CD1c-positive myeloid dendritic cell (primary cell): ENCODE measurements around the gene MZT2B.
A peak's percentile ranks its signal among the peaks of the same experiment; 100 is the strongest.
"Not testable (repeated sequence)": the region's sequence is repeated elsewhere in the genome, so short reads cannot be mapped to it uniquely, and the experiment has no call there.

ENCODE experiments used
- DNase-seq: peaks from one replicate; pipeline ENCODE4 v3.0.0-alpha.2; 2016; ENCODE audit errors: extremely low spot score

MZT2B gene, protein sequence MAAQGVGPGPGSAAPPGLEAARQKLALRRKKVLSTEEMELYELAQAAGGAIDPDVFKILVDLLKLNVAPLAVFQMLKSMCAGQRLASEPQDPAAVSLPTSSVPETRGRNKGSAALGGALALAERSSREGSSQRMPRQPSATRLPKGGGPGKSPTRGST

GRCh38 chr2:130181880-130182682, at the start of gene MZT2B:
TSS of gene MZT2B (plus strand) at chr2:130182262. CDS start at chr2:130182283, 21 bp downstream.
- DNase-seq, result peak; percentile 93

- DNase-seq, result no peak
These were observed 46.1 kb upstream of the MZT2B start for GRCh38 chr2:130135692-130136541.

DNA sequence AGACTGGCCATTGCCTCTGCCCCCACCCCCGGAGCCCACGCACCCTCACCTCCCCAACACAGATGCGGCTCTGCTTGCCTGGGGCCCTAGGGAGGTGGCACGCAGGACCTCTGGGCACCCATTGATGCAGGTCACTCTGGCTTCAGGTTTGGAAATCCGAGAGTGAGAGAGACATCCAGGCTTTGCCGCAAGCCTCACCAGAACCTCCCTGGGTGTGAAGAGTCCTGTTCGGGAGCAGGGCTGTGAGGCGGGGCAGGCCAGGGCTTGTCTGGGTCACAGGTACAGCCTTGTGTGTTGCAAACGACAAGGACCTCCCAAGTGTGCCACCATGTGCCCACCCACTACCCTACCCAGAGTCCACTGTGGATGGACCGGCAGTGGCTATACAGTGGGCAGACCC, 45.5 kb upstream of the MZT2B start:
- not testable (repeated sequence) for DNase-seq

DNA sequence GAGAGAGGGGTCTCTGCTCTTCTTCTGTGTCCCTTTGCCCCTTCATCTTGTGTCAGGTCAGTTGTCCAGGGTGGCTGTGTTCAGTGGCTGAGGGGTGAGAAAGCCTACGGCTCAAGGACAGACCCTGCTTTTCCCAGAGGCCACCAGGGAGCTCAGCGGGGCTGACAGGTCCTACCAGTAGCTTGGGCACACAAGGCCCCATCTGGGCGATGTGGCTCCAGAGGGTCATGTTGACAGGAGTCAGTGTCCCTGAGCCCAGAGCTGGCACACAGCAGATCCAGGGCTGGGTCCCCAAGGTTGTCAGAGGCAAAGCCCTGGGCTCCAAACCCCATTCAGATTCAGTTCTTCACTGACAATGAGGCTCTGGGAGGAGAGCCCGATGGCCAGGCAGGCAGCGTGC, 44.9 kb upstream of the MZT2B start:
- DNase-seq, result not testable (repeated sequence)

- DNase-seq, result not testable (repeated sequence)
These were observed 43.7 kb upstream of the MZT2B start for GRCh38 chr2:130138326-130138725.

DNA sequence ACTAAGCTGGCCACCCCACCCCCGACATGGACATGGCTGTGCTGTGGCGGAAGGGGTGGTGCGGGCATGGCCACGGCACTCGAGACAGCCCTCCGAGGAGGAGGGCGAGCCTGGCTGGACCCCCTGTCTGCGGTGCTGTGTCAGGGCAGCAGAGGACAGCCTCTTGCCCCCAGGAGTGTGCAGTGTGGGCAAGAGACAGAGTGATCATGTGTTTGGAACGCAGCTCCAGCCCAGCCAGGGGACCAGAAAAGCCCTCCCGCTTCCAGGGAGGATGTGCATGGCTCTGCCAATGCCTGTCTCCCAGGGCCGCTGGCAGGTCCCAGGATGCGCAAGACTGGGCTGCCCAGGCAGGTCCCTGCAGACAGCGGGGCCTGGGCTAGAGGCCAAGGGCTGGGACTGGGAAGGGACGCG, 43.2 kb upstream of the MZT2B start:
- DNase-seq, result not testable (repeated sequence)

DNA sequence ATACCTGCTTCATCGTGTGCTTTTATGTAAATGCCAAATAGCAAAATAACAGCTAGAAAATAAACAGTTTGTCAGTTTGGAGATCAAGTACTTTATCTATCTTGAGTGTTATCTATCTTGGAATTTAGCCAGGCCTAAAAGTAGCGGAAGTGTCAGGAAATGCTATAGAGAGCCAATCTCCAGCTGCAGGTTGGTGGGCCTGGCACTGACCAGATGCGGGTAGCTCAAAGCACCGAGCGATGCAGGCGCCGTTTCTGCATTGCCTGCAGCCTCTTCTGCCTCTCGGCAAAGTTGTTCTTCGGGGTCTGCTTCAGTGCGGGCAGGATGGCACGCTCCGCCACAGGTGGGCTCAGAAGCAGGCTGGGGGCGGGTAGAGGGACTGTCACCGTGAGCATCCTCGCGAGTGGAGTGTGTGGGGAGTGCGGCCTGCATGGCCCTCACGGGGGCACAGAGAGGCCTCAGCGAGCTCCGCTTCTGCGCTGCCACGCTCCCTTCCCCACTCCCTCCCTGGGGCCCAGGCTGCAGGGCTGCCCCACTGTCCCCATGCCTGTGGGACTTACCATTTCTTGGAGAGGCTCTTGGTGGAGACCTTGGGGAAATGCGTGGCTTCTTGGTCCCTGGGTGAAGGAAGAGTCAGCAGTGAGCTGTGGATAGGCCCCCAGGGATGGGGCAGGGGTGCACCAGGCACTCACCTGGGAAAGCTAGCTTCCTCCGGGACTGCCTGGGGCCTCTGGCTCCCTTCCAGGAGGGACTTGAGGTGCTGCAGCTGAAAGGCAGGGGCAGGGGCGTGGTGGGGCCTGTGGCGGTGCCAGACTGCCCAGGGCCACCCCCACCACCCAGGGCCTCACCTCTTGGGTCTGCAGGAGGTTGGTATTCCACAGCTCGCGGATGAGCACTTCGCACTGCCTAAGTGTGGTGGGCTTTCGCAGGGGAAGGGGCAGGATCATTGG, 42.5 kb upstream of the MZT2B start:
- DNase-seq, result not testable (repeated sequence)

- not testable (repeated sequence) for DNase-seq
These were observed 41.5 kb upstream of the MZT2B start for GRCh38 chr2:130140516-130140915.

DNA sequence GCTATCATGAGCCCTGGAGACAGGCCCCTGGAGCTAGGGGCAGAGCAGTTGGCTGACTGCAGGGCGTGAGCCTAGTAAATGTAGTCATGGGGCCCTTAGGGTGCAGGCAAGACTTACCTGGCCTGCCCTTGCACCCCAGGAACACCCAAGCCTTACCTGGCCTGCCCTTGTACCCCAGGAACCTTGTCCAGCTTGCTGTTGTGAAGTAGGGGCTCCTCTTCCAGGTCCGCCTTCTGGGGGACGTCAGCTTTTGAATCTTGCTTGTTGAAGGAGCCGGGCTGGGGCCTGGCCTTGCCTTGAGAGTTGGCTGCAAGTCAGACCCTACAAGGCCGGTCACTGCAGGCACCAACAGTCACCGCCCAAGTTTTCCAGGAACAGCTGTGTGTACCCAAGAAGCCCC, 41.1 kb upstream of the MZT2B start:
- not testable (repeated sequence) for DNase-seq

- not testable (repeated sequence) for DNase-seq
These were observed 40.3 kb upstream of the MZT2B start for GRCh38 chr2:130141645-130142370.

DNA sequence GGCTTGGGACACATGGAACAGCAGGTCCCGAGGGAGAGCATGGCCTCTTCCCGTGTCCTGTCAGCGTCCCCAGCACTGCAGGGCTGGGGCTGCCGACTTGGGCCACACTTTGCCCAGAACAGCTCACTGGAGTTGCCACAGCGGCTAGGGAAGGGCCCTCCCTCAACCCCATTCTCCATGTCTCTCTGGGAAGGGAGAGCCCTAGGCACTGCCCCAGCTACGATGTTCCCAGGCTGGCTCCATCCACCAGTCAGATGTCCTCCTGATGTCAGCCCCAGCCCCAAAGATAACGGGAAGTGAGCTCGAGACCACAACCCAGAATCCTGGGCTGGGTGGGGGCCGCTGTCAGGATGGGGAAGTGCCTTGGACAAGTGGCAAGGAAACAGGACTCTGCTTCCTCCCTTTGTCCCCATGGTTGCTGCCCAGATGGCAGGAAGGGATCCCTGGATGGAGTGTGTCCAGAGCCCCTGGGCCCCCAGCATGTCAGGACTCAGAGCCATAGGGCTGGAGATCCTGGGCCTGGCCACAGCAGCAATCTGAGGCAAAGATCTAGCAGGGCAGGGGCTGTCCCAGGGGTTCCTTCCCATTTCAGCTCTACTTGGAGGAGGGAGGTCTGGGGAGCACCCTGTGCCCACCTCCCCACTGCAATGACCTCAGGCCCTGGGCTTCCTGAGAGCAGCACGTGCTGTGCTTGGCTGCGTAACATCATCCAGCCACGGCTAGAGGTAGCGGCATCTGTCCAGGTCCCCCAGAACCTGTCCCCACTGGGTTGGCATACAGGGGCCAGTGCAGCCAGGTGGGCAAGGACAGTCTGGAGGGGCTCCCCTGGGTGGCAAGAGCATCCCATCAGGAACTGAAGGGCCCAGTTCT, 39.4 kb upstream of the MZT2B start:
- DNase-seq, result not testable (repeated sequence)

- not testable (repeated sequence) for DNase-seq
These were observed 38.6 kb upstream of the MZT2B start for GRCh38 chr2:130143266-130144039.

- DNase-seq, result peak; percentile 23
These were observed 37.1 kb upstream of the MZT2B start, which contains the start of gene CCDC74B for GRCh38 chr2:130145006-130145414. TSS of gene CCDC74B (minus strand) at chr2:130145112. CDS start at chr2:130144996, 116 bp downstream.

GRCh38 chr2:130148515-130148914, 33.5 kb upstream of the MZT2B start:
- not testable (repeated sequence) for DNase-seq

DNA sequence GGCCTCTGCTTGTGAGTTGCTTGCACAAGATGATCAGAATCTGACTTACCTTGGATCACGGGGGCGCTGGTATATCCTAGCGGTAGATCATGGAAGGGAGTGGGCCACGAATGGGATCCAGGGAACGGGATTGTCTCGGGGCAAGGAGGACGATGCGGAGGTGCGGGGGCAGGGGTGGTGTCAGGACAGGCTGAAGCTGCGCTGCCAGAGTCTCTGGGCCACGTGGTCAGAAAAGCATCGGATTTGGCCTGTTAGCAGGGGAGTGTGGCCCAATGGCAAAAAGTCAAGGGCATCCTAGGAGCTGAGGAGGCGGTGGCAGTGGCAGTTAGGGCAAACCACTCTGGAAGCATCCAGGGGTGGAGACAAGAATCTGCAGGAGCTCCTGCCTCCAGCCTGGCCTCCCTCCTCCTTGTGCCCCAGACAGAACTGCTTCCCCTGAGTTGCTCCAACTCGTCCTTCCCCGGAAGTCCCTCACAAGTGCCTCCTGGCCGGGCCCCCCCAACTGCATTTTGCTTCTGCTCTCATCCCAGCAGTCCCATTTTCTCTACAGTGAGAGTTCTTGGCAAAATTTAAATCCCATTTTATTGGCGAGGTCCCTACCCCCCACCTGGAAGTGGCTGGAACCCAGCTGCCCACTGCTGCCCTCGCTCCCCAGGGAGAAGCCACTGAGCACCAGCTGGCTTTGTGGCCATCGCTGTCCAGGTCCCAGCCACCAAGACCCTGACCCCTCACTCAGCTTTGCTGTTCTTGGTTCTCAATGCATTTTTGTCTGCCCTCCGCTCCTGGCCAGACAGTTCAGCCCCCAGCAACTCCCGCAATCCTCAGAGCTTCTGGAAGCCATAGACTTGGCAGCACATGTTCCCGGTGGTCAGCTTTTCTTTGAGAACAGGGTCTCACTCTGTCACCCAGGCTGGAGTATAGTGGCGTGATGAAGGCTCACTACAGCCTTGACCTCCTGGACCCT, 31.6 kb upstream of the MZT2B start:
- no peak for DNase-seq

- DNase-seq, result not testable (repeated sequence)
These were observed 30.9 kb upstream of the MZT2B start for GRCh38 chr2:130151145-130151512.

DNA sequence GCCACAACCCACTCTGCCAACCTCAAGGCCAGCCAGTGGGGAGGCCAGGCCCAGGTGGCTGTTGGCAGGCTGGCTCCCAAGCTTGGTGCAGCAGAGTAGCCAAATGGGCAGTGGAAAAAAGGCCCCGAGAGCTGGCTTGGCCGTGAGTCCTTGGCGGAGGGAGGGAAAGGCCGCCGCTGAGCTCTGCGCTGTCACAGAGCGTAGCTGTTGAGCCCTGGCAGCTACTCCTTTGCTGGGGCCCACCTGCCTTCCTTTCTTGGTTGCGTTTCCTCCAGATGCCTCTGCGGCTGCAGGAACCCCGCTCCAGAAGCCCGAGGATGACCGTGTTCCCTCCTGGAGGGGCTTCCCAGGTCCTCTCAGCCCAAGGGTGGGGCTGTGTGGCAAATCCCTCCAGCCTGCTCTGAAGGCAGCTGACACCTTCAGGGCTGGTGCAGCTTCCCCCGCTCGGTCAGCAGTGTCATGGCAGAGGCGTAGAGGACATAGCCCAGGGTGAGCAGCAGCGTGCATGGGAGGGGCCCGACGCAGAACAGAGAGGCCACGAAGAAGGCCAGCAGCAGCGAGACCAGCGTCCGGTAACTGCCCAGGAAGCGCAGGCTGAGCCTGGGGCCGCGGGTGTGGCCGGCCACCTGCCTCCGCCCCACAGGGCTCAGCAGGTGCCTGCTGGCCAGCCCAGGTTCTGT, 29.8 kb upstream of the MZT2B start:
- not testable (repeated sequence) for DNase-seq
